ENCODE data around the gene SPINT2.
"Not testable (repeated sequence)": the region's sequence is repeated elsewhere in the genome, so short reads cannot be mapped to it uniquely, and the experiment has no call there.

SPINT2 gene

DNA sequence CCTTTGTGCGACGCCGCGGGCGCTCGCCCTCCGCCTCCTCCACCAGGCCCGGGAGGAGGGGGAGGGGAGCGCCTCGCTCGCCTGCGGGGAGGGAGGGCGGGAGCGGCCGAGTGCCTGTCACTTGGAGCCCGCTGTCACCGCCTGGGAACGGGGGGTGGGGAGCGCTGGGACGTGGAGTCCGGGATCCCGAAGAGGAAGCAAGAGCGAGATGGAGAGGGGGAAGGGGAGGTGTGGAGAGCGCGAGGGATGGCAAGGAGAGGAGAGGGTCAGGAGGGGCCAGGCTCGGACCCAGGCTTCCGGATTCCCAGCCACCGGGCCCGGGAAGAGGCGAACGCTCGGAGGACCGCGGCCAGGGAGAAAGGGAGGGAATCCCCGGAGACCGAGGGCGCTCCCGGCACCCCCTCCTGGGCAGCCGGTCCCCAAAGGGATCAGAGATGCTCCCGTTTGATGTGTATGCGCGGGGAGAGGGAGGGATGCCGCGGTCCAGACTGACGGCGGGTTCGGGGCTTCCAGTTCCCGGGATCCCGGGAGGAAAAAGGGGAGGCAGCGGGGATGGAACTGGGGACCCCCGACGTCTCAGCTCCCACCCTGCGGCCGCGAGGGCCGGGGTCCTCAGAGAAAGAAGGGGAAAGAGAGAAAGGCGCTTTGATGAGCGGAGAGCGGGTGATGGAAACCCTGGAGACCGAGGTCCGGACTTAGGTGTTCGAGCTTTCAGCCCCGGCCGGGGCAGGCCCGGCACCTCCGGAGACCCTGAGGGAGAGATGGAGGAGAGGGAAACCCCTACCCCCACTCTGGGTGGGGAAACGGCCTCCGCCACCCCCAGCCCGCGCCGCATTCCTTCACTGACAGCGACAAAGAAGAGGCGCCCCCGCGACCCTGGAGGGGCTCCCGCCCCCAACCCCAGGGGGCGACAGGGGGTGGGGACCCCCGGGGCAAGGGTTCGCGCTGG, 35.6 kb upstream of the SPINT2 start:
- FAIRE-seq: no peak
- no peak for TF ChIP-seq POLR2A (IDR thresholded peaks at IDR 0.05; ENCODE audit: low read depth, low read length)
- no peak for DNase-seq (ENCODE audit: insufficient read length, low spot score)

DNA sequence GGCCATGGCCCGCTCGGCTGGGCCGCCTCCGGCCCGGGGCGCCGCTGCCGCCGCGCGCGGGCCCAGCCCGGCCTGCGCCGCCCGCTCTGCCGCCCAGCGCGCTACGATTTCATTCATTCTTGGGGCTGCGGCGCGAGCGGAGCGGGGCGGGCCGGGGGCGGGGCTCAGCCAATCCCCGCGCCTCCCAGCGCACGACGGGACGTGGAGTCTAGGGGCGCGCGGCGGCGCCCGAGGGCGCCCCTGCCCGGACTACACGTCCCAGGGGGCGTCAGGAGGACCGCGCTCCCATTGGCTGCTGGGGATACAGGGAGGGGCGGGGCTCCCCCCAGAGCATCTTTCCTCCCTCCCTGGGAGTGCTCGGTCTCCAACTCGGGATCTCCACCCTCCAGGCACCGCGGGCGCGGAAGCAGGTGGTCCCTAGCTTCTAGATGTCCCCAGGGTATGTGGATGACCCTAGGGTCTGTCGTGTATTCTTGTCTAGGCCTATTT, 34.7 kb upstream of the SPINT2 start:
- TF ChIP-seq POLR2A (IDR thresholded peaks at IDR 0.05; ENCODE audit: low read depth, low read length): peak; percentile 61
- DNase-seq (ENCODE audit: insufficient read length, low spot score): peak; percentile 87
- FAIRE-seq: no peak

- FAIRE-seq; DNase-seq (ENCODE audit: insufficient read length, low spot score): not testable (repeated sequence)
These were observed 33.8 kb upstream of the SPINT2 start for GRCh38 chr19:38230506-38231133.

DNA sequence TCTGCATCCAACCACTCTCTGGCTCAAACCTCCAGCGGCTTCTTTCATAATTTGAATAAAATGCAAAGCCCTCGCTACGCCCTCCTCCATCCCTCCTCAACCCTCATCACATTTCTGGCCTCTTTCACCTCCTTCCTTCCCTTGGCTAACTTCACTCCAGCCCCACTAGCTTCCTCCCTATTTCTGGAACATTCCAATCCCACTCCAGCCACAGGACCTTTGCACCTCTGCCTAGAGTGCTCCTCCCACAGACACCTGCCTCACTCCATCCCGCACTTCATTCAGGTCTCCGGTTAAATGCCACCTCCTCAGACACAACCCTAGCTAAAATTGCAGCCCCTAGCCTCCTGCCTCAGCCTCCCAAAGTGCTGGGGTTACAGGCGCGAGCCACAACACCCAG, 32.5 kb upstream of the SPINT2 start:
- DNase-seq (ENCODE audit: insufficient read length, low spot score): no peak
- no peak for FAIRE-seq
- no peak for TF ChIP-seq POLR2A (IDR thresholded peaks at IDR 0.05; ENCODE audit: low read depth, low read length)

- FAIRE-seq: no peak
- TF ChIP-seq POLR2A (IDR thresholded peaks at IDR 0.05; ENCODE audit: low read depth, low read length): no peak
- peak; percentile 96 for DNase-seq (ENCODE audit: insufficient read length, low spot score)
These were observed 30.6 kb upstream of the SPINT2 start for GRCh38 chr19:38233740-38234251.

GRCh38 chr19:38234615-38235014, 29.8 kb upstream of the SPINT2 start:
- DNase-seq (ENCODE audit: insufficient read length, low spot score) (no peak), FAIRE-seq (no peak)
- no peak for TF ChIP-seq POLR2A (IDR thresholded peaks at IDR 0.05; ENCODE audit: low read depth, low read length)

DNA sequence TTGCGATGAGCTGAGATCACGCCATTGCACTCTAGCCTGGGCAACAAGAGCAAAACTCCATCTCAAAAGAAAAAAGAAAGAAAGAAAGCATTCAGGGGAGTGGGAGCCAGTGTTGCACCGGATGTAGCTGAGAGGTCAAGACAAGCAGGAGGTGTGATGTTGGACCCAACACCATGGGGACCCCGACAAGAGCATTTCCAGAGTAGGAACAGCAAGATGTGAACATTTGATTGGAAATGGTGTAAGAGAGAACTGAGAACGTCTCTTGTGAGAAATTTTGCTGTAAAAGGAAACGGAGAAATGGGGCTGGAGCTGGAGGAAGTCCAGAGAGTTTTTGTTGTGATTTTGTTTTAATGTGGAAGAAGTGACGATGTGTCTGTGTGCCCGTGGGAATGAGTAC, 24.6 kb upstream of the SPINT2 start:
- no peak for FAIRE-seq
- TF ChIP-seq POLR2A (IDR thresholded peaks at IDR 0.05; ENCODE audit: low read depth, low read length): no peak
- DNase-seq (ENCODE audit: insufficient read length, low spot score): no peak

- DNase-seq (ENCODE audit: insufficient read length, low spot score): no peak
- no peak for TF ChIP-seq POLR2A (IDR thresholded peaks at IDR 0.05; ENCODE audit: low read depth, low read length)
- FAIRE-seq: no peak
These were observed 21.1 kb upstream of the SPINT2 start for GRCh38 chr19:38243279-38243673.

DNA sequence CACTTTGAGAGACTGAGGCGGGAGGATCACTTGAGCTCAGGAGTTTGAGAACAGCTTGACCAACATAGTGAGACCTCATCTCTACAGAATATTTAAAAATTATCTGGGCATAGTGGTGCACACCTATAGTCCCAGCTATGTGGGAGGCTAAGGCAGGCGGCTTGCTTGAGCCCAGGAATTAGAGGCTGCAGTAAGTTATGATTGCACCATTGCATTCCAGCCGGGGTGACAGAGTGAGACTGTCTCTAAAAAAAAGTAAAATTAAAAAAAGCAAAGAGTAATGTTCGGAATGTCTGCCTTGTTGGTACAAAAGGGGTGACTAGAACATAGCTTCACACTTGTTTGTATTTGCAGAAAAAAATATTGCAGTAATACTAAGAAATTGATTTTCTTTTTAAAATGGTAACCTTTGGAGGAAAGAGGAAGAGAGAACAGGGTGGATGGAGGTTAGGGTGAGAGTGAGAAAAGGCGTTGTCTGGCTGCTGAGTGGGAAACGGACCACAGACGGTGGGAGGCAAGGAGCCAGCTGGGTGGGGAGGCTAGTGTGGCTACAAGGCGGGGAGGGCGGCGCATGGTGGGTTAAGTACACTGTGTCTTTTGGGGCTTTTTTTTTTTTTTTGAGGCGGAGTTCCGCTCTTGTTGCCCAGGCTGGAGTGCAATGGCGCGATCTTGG, 18.4 kb upstream of the SPINT2 start:
- DNase-seq (ENCODE audit: insufficient read length, low spot score) (no peak), FAIRE-seq (no peak)
- no peak for TF ChIP-seq POLR2A (IDR thresholded peaks at IDR 0.05; ENCODE audit: low read depth, low read length)

DNA sequence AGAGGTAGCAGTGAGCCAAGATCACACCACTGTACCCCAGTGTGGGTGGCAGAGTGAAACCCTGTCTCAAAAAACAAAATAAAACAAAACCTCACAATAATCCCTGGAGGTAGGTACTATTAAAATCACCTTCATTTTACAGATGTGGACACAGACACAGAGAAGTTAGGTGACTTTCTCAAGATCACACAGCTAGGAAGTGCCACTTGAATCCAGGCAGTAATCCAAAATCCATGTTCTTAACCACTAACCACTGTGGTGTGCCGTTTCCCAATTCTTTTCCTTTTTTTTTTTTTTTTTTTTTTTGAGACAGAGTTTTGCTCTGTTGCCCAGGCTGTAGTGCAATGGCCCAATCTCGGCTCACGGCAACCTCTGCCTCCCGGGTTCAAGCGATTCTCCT, 17.2 kb upstream of the SPINT2 start:
- DNase-seq (ENCODE audit: insufficient read length, low spot score) (no peak), FAIRE-seq (no peak)
- TF ChIP-seq POLR2A (IDR thresholded peaks at IDR 0.05; ENCODE audit: low read depth, low read length): no peak

GRCh38 chr19:38247734-38248268, 16.6 kb upstream of the SPINT2 start:
- DNase-seq (ENCODE audit: insufficient read length, low spot score): no peak

GRCh38 chr19:38248421-38248820, 16.0 kb upstream of the SPINT2 start:
- DNase-seq (ENCODE audit: insufficient read length, low spot score) (no peak), FAIRE-seq (no peak)
- TF ChIP-seq POLR2A (IDR thresholded peaks at IDR 0.05; ENCODE audit: low read depth, low read length): no peak

More at GRCh38 chr19:38247734-38248268, 16.6 kb upstream of the SPINT2 start:
- no peak for FAIRE-seq
- TF ChIP-seq POLR2A (IDR thresholded peaks at IDR 0.05; ENCODE audit: low read depth, low read length): no peak

DNA sequence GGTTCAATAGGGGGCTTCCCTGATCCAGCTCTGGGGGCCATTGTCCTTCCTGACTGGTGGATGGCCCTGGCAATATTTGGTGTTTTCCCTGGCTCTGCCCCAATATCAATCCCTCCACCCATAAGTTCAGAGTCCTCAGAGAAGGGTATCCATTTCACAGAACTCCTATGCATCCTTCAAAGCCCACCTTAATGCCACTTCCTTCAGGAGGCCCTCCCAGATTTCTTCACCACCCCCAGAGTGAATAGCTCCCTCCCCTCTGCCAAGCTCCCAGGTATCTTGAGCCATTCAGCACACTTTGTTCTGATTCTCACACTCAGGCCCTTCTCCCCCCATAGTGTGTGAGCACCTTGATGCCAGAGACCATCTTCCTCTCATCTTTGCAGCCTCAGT, 13.9 kb upstream of the SPINT2 start:
- no peak for TF ChIP-seq POLR2A (IDR thresholded peaks at IDR 0.05; ENCODE audit: low read depth, low read length)
- FAIRE-seq (no peak), DNase-seq (ENCODE audit: insufficient read length, low spot score) (no peak)
